Liver (tissue), 9 donors: Measurements from ENCODE around the gene HS1BP3. TPM values are rescaled to one million over a fixed set of nuclear protein-coding genes. Genes with fewer than 3 reads are reported as not detected.

Experiments
- DNase-seq: peaks from one replicate; pipeline ENCODE4 v3.0.0-alpha.2; 2017; ENCODE audit warnings: low spot score
- H3K27ac ChIP-seq, 2 donors: one replicate each; pipeline ENCODE4 v1.7.0; 2013; ENCODE audit warnings: inconsistent platforms in 2 of 2, low read length in 2 of 2, control low read depth in 1 of 2, low read depth in 1 of 2, mild to moderate bottlenecking in 1 of 2
- H3K27me3 ChIP-seq, 4 donors: one replicate each; pipeline versions ENCODE4 v1.6.1 to v1.7.0; 2013; ENCODE audit warnings: low read length in 3 of 4, inconsistent platforms in 1 of 4, mild to moderate bottlenecking in 1 of 4, moderate library complexity in 1 of 4; ENCODE audit not compliant: control insufficient read depth in 4 of 4, insufficient read depth in 4 of 4
- H3K36me3 ChIP-seq, 4 donors: one replicate each; pipeline versions ENCODE4 v1.6.1 to v1.7.0; 2013; ENCODE audit warnings: low read length in 3 of 4, mild to moderate bottlenecking in 3 of 4, low read depth in 1 of 4, moderate library complexity in 1 of 4; ENCODE audit not compliant: control insufficient read depth in 4 of 4, insufficient read depth in 3 of 4
- H3K4me1 ChIP-seq, 4 donors: one replicate each; pipeline versions ENCODE4 v1.6.1 to v1.7.0; 2013; ENCODE audit warnings: low read length in 3 of 4, mild to moderate bottlenecking in 3 of 4, moderate library complexity in 1 of 4; ENCODE audit not compliant: control insufficient read depth in 4 of 4, insufficient read depth in 4 of 4
- H3K4me3 ChIP-seq, 3 donors: one replicate each; pipeline versions ENCODE4 v1.6.1 to v1.7.0; 2013; ENCODE audit warnings: low read length in 3 of 3, control low read depth in 1 of 3, low read depth in 1 of 3, mild to moderate bottlenecking in 1 of 3
- H3K9ac ChIP-seq, 2 donors: one replicate each; pipeline ENCODE4 v1.7.0; 2013; ENCODE audit warnings: low read length in 2 of 2, mild to moderate bottlenecking in 2 of 2, moderate library complexity in 2 of 2, control low read depth in 1 of 2, low read depth in 1 of 2
- H3K9me3 ChIP-seq, 4 donors: one replicate each; pipeline versions ENCODE4 v1.6.1 to v1.7.0; 2013; ENCODE audit warnings: low read length in 3 of 4; ENCODE audit not compliant: control insufficient read depth in 4 of 4
- EGR1 ChIP-seq, 2 donors: IDR thresholded peaks; 2 replicates each; pipeline ENCODE4 v1.6.1; 2016 to 2018; ENCODE audit warnings: antibody characterized with exemption in 2 of 2, low read depth in 2 of 2
- FOXA1 ChIP-seq: IDR thresholded peaks from 2 replicates; pipeline ENCODE4 v1.6.1; 2016; ENCODE audit warnings: antibody characterized with exemption
- FOXA2 ChIP-seq: IDR thresholded peaks from 2 replicates; pipeline ENCODE4 v1.6.1; 2016; ENCODE audit warnings: antibody characterized with exemption
- GABPA ChIP-seq, 2 donors: IDR thresholded peaks in 1 of 2; conservative IDR thresholded peaks in 1 of 2; 2 replicates each; pipeline ENCODE4 v1.6.1; 2016; ENCODE audit warnings: antibody characterized with exemption in 2 of 2, mild to moderate bottlenecking in 1 of 2, moderate library complexity in 1 of 2
- HNF4A ChIP-seq, 2 donors: conservative IDR thresholded peaks; 2 replicates each; pipeline ENCODE4 v1.6.1; 2016; ENCODE audit warnings: antibody characterized with exemption in 2 of 2, mild to moderate bottlenecking in 2 of 2
- HNF4G ChIP-seq: IDR thresholded peaks from 2 replicates; pipeline ENCODE4 v1.6.1; 2016; ENCODE audit warnings: antibody characterized with exemption
- JUND ChIP-seq, 2 donors: IDR thresholded peaks; 2 replicates each; pipeline ENCODE4 v1.6.1; 2016; ENCODE audit warnings: antibody characterized with exemption in 2 of 2
- NR2F2 ChIP-seq: IDR thresholded peaks from 2 replicates; pipeline ENCODE4 v1.6.1; 2016; ENCODE audit warnings: antibody characterized with exemption
- RAD21 ChIP-seq, 2 donors: IDR thresholded peaks; 2 replicates each; pipeline ENCODE4 v1.6.1; 2016; ENCODE audit warnings: antibody characterized with exemption in 2 of 2, mild to moderate bottlenecking in 2 of 2
- RXRA ChIP-seq, 2 donors: IDR thresholded peaks; 2 replicates each; pipeline ENCODE4 v1.6.1; 2017 to 2018; ENCODE audit warnings: antibody characterized with exemption in 2 of 2, mild to moderate bottlenecking in 1 of 2
- SP1 ChIP-seq: IDR thresholded peaks from 2 replicates; pipeline ENCODE4 v1.6.1; 2018; ENCODE audit warnings: antibody characterized with exemption, mild to moderate bottlenecking
- TAF1 ChIP-seq: conservative IDR thresholded peaks from 2 replicates; pipeline ENCODE4 v1.6.1; 2016; ENCODE audit warnings: antibody characterized with exemption, mild to moderate bottlenecking
- YY1 ChIP-seq: IDR thresholded peaks from 2 replicates; pipeline ENCODE4 v1.6.1; 2016; ENCODE audit warnings: antibody characterized with exemption, mild to moderate bottlenecking
- WGBS: extraction: QIAGEN DNeasy Blood & Tissue Kit; methylation state at CpG from one replicate; pipeline ENCODE4 v1.1.7; 2013; 5-methylcytosine and 5-hydroxymethylcytosine counted together
- polyA plus RNA-seq, 2 donors: library from polyadenylated mRNA; stranded (reverse) in 1 of 2; unstranded in 1 of 2; fragments of 200-250 nt in 1 of 2; fragments of >200 nt in 1 of 2; fragmentation: Nextera tagmentation in 1 of 2; extraction: Ambion mirVana in 1 of 2; gene quantifications; one replicate each; pipeline versions ENCODE4 v1.2.1 to v1.2.3, GENCODE V29; 2013 to 2015
- total RNA-seq, 2 donors: library from RNA; depleted of rRNA; stranded (reverse); fragments of >200 nt; gene quantifications; one replicate each; pipeline ENCODE4 v1.2.3, GENCODE V29; 2014
- TF ChIP-seq, protein P1 (sequence below): IDR thresholded peaks from 2 replicates; pipeline ENCODE4 v1.6.1; 2016; ENCODE audit warnings: antibody characterized with exemption
- TF ChIP-seq, protein P2 (sequence below): IDR thresholded peaks from 2 replicates; pipeline ENCODE4 v1.6.1; 2016; ENCODE audit warnings: antibody characterized with exemption
- TF ChIP-seq, protein P3 (sequence below): IDR thresholded peaks from 2 replicates; pipeline ENCODE4 v1.6.1; 2016; ENCODE audit warnings: antibody characterized with exemption, mild to moderate bottlenecking
- TF ChIP-seq, protein P4 (sequence below): fragments of 150-350 bp; IDR thresholded peaks from 2 replicates; pipeline ENCODE4 v1.5.1; 2017; ENCODE audit warnings: improper control_type of control experiment, low read depth, low read length; ENCODE audit not compliant: missing input control
- TF ChIP-seq, protein P5 (sequence below): IDR thresholded peaks from 2 replicates; pipeline ENCODE4 v1.6.1; 2016; ENCODE audit warnings: antibody characterized with exemption
- donor health status: healthy.
- donor health status: healthy.
- donor health status: healthy.
- donor health status: healthy.
- donor health status: healthy.

The HS1BP3 gene
- total and polyA plus RNA-seq, 4 donors = 7.7 to 15.4 (median 10.9) TPM

DNA sequence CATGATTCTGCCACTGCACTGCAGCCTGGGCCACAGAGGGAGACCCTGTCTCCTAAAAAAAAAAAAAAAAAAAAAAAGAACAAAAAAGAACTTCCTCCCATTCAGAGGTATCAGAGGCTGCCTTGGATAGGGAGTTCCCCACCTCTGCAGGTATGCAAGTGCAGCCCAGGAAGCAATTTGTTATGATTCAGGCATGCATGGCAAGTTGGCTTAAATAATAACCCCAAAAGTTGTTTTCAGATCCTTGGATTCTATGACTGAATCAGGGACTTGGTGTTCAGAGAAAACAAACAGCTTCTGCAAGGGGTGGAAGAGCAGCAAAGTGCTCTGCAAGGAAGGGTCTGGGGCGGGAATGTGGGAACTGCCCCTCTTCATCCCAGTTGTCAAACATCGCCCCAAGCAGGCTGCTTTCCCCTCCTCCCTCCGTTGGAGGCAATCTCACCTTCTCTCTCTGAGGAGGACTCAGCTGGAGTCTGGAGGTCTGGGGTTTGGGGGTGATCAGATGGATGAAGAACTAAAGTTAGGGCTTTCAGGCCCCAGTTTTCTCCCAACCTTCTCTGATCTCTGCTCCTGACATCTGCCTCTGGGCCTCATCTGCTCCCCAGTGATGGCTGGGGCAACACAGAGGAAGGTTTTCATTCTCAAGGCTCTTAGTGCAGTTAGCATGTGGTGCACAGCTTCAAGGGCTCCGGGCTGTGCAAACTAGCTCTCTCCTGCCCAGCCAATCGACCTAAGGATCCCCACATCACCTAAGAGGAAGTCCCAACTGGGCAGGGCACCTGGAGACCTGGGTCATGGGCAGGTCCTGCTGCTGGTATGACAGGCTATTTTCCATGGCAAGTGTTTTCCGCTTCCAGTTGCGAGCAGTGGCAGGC, 12.5 kb upstream of the HS1BP3 start:
- WGBS = 73% methylated on average over 7 of the region's 7 CpGs
- H3K4me1 ChIP-seq = peaks cover 4 to 24% (median 17%) of the 10 kb centered on the region in 4 donors
- DNase-seq = no peak
- H3K27me3 ChIP-seq = no peaks in the 10 kb centered on the region
- TF ChIP-seq TAF1 (no peak), FOXA1 (no peak), GABPA (IDR thresholded peaks at IDR 0.05 in 1 of 2, conservative IDR thresholded peaks at IDR 0.05 in 1 of 2) (no peak), YY1 (no peak), RAD21 (IDR thresholded peaks at IDR 0.05) (no peak), NR2F2 (no peak), EGR1 (IDR thresholded peaks at IDR 0.05; ENCODE audit: low read depth in 2 of 2) (no peak), SP1 (no peak), RXRA (IDR thresholded peaks at IDR 0.05) (no peak), HNF4A (conservative IDR thresholded peaks at IDR 0.05) (no peak), HNF4G (no peak), JUND (IDR thresholded peaks at IDR 0.05) (no peak), FOXA2 (no peak)
- TF ChIP-seq, protein P1, sequence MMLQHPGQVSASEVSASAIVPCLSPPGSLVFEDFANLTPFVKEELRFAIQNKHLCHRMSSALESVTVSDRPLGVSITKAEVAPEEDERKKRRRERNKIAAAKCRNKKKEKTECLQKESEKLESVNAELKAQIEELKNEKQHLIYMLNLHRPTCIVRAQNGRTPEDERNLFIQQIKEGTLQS = no peak
- TF ChIP-seq, protein P2, sequence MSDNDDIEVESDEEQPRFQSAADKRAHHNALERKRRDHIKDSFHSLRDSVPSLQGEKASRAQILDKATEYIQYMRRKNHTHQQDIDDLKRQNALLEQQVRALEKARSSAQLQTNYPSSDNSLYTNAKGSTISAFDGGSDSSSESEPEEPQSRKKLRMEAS = no peak
- TF ChIP-seq, protein P3, sequence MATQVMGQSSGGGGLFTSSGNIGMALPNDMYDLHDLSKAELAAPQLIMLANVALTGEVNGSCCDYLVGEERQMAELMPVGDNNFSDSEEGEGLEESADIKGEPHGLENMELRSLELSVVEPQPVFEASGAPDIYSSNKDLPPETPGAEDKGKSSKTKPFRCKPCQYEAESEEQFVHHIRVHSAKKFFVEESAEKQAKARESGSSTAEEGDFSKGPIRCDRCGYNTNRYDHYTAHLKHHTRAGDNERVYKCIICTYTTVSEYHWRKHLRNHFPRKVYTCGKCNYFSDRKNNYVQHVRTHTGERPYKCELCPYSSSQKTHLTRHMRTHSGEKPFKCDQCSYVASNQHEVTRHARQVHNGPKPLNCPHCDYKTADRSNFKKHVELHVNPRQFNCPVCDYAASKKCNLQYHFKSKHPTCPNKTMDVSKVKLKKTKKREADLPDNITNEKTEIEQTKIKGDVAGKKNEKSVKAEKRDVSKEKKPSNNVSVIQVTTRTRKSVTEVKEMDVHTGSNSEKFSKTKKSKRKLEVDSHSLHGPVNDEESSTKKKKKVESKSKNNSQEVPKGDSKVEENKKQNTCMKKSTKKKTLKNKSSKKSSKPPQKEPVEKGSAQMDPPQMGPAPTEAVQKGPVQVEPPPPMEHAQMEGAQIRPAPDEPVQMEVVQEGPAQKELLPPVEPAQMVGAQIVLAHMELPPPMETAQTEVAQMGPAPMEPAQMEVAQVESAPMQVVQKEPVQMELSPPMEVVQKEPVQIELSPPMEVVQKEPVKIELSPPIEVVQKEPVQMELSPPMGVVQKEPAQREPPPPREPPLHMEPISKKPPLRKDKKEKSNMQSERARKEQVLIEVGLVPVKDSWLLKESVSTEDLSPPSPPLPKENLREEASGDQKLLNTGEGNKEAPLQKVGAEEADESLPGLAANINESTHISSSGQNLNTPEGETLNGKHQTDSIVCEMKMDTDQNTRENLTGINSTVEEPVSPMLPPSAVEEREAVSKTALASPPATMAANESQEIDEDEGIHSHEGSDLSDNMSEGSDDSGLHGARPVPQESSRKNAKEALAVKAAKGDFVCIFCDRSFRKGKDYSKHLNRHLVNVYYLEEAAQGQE = no peak
- TF ChIP-seq, protein P4, sequence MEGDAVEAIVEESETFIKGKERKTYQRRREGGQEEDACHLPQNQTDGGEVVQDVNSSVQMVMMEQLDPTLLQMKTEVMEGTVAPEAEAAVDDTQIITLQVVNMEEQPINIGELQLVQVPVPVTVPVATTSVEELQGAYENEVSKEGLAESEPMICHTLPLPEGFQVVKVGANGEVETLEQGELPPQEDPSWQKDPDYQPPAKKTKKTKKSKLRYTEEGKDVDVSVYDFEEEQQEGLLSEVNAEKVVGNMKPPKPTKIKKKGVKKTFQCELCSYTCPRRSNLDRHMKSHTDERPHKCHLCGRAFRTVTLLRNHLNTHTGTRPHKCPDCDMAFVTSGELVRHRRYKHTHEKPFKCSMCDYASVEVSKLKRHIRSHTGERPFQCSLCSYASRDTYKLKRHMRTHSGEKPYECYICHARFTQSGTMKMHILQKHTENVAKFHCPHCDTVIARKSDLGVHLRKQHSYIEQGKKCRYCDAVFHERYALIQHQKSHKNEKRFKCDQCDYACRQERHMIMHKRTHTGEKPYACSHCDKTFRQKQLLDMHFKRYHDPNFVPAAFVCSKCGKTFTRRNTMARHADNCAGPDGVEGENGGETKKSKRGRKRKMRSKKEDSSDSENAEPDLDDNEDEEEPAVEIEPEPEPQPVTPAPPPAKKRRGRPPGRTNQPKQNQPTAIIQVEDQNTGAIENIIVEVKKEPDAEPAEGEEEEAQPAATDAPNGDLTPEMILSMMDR = no peak
- TF ChIP-seq, protein P5, sequence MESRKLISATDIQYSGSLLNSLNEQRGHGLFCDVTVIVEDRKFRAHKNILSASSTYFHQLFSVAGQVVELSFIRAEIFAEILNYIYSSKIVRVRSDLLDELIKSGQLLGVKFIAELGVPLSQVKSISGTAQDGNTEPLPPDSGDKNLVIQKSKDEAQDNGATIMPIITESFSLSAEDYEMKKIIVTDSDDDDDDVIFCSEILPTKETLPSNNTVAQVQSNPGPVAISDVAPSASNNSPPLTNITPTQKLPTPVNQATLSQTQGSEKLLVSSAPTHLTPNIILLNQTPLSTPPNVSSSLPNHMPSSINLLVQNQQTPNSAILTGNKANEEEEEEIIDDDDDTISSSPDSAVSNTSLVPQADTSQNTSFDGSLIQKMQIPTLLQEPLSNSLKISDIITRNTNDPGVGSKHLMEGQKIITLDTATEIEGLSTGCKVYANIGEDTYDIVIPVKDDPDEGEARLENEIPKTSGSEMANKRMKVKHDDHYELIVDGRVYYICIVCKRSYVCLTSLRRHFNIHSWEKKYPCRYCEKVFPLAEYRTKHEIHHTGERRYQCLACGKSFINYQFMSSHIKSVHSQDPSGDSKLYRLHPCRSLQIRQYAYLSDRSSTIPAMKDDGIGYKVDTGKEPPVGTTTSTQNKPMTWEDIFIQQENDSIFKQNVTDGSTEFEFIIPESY = no peak
- H3K4me3 ChIP-seq = no peak overlapping the region
- no peak overlapping the region for H3K27ac ChIP-seq
- H3K36me3 ChIP-seq = no peaks in the 10 kb centered on the region
- no peak overlapping the region for H3K9ac ChIP-seq
- no peaks in the 10 kb centered on the region for H3K9me3 ChIP-seq
